Mesenteric fat pad (tissue), 1 donor: ENCODE data around the gene UNC79. TPM values are rescaled to one million over a fixed set of nuclear protein-coding genes. Genes with fewer than 3 reads are reported as not detected.

Source experiments
- DNase-seq: peaks from one replicate; pipeline ENCODE4 v3.0.0-alpha.2; 2020; ENCODE audit warnings: low spot score
- total RNA-seq: library from RNA; stranded (reverse); fragmentation: NEBNext Ultra II Directional; extraction: Animal tissue kit (Norgen Biotek cat#: 25700); gene quantifications from one replicate; pipeline ENCODE4 v1.2.1, GENCODE V29; 2021
- donor health status: DM: yes; HTN: yes; CAD: no.

Gene UNC79
- total RNA-seq, 1 donor from 2014 or later, result 0.13 TPM

- no peak for DNase-seq
Measured at GRCh38 chr14:93707475-93707874, 276.7 kb downstream of the UNC79 start.

- DNase-seq, result no peak
Measured at GRCh38 chr14:93708311-93708734, 277.6 kb downstream of the UNC79 start.

GRCh38 chr14:93708800-93709199 is 278.1 kb downstream of the UNC79 start:
- no peak for DNase-seq

GRCh38 chr14:93709249-93709648 is 278.5 kb downstream of the UNC79 start:
- DNase-seq, result no peak

- no peak for DNase-seq
Measured at GRCh38 chr14:93712079-93712837, 281.5 kb downstream of the UNC79 start.

GRCh38 chr14:93712838-93713724 is 282.3 kb downstream of the UNC79 start:
- DNase-seq, result no peak

- DNase-seq, result no peak
Measured at GRCh38 chr14:93713726-93714405, 283.1 kb downstream of the UNC79 start.

GRCh38 chr14:93714605-93715004 is 283.9 kb downstream of the UNC79 start:
- no peak for DNase-seq

GRCh38 chr14:93715279-93715927 is 284.7 kb downstream of the UNC79 start:
- DNase-seq, result no peak

GRCh38 chr14:93716002-93716745 is 285.4 kb downstream of the UNC79 start:
- DNase-seq, result no peak

- no peak for DNase-seq
Measured at GRCh38 chr14:93716746-93717667, 286.3 kb downstream of the UNC79 start.

- no peak for DNase-seq
Measured at GRCh38 chr14:93717668-93718320, 287.1 kb downstream of the UNC79 start.

GRCh38 chr14:93719256-93719655 is 288.5 kb downstream of the UNC79 start:
- no peak for DNase-seq

- no peak for DNase-seq
Measured at GRCh38 chr14:93720076-93720815, 289.5 kb downstream of the UNC79 start.

GRCh38 chr14:93720981-93721483 is 290.3 kb downstream of the UNC79 start:
- DNase-seq, result peak; percentile 82

GRCh38 chr14:93723001-93723400 is 292.3 kb downstream of the UNC79 start:
- DNase-seq, result peak; percentile 62

- DNase-seq, result no peak
Measured at GRCh38 chr14:93725002-93725582, 294.4 kb downstream of the UNC79 start.

- no peak for DNase-seq
Measured at GRCh38 chr14:93725993-93726392, 295.3 kb downstream of the UNC79 start.
